KG1 (cell line): ENCODE results near the gene VPS39.

ENCODE experiments used
- DNase-seq: peaks from one replicate; lab custom pipeline; 2025; lab: John Stamatoyannopoulos, UW

The VPS39 gene

GRCh38 chr15:42158941-42159340 is 49.2 kb downstream of the VPS39 start:
- DNase-seq, result no peak

GRCh38 chr15:42157981-42158765 is 49.9 kb downstream of the VPS39 start:
- no peak for DNase-seq

- DNase-seq, result no peak
Observed at GRCh38 chr15:42157381-42157780, 50.7 kb downstream of the VPS39 start.

GRCh38 chr15:42156243-42156922 is 51.7 kb downstream of the VPS39 start, which contains the start of gene PLA2G4F:
Gene PLA2G4F, minus strand, starts transcription at chr15:42156636. Its CDS starts 87 bp downstream, at chr15:42156549.
- no peak for DNase-seq

GRCh38 chr15:42155546-42156242 is 52.4 kb downstream of the VPS39 start:
- no peak for DNase-seq

- no peak for DNase-seq
Observed at GRCh38 chr15:42154956-42155355, 53.1 kb downstream of the VPS39 start.

GRCh38 chr15:42154212-42154941 is 53.7 kb downstream of the VPS39 start:
- no peak for DNase-seq

GRCh38 chr15:42153874-42154211 is 54.3 kb downstream of the VPS39 start:
- DNase-seq, result no peak

GRCh38 chr15:42152921-42153698 is 55.0 kb downstream of the VPS39 start:
- no peak for DNase-seq

GRCh38 chr15:42152196-42152920 is 55.7 kb downstream of the VPS39 start:
- DNase-seq, result no peak

GRCh38 chr15:42151736-42152135 is 56.4 kb downstream of the VPS39 start:
- no peak for DNase-seq

GRCh38 chr15:42151141-42151561 is 57.0 kb downstream of the VPS39 start:
- no peak for DNase-seq

GRCh38 chr15:42150219-42150970 is 57.7 kb downstream of the VPS39 start:
- DNase-seq, result no peak

GRCh38 chr15:42149493-42150218 is 58.4 kb downstream of the VPS39 start:
- no peak for DNase-seq

- no peak for DNase-seq
Observed at GRCh38 chr15:42148808-42149492, 59.2 kb downstream of the VPS39 start.

- DNase-seq, result no peak
Observed at GRCh38 chr15:42147431-42147735, 60.7 kb downstream of the VPS39 start.

- DNase-seq, result no peak
Observed at GRCh38 chr15:42146551-42147430, 61.3 kb downstream of the VPS39 start.
